Measurements from ENCODE around the gene PSAP. TPM values are rescaled to one million over a fixed set of nuclear protein-coding genes. Genes with fewer than 3 reads are reported as not detected.
"Not testable (repeated sequence)": the region's sequence is repeated elsewhere in the genome, so short reads cannot be mapped to it uniquely, and the experiment has no call there.

Gene PSAP
- total RNA-seq, 1 donor from 2014 or later = 358 TPM

DNA sequence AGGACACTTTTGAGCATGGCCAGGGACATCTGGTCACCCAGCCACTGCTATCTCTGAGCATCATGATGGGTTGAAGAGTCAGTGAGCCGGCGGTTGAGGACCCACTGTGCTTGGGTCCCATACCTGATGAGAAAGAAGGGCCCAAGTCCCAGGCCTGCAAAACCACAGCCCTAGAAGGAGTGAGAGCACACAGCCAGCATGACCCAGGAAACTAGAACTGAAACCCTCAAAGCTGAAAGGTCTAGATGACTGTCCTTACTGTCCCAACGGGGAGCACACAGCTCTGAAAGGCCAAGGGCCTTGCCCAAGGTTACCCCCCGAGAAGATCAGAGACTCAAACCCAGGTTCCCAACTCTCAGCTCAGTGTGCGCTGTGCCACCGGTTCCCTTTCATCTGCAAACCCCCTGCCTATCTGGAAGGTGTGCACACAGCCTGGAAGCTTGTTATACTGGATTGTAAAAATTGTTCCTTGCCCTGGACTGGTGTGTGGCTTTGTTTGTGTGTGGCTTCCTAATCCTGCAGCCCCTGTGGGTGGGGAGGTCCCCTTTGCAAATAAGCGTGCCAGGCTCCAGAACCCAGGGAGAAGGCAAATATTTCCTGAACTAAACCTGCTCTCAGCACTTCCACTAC is 22.6 kb upstream of the PSAP start:
- Mint-ChIP-seq H3K27ac (peak overlapping the region; percentile 53), H3K36me3 (peaks cover 2% of the 10 kb centered on the region), H3K4me1 (peaks cover 18% of the 10 kb centered on the region), H3K9me3 (peaks cover 8% of the 10 kb centered on the region), H3K4me3 (no peak overlapping the region), H3K27me3 (ENCODE audit: insufficient read depth, low read depth) (peaks cover 9% of the 10 kb centered on the region)
- Histone ChIP-seq H3K36me3 (no peaks in the 10 kb centered on the region), H3K4me2 (no peak overlapping the region), H3K9ac (no peak overlapping the region), H3K9me3 (ENCODE audit: low read depth) (no peaks in the 10 kb centered on the region), H3K79me2 (ENCODE audit: low read depth) (no peaks in the 10 kb centered on the region), H3K27me3 (no peaks in the 10 kb centered on the region), H3K27ac (no peak overlapping the region), H2AFZ (replicated peaks) (no peak overlapping the region), H3K4me1 (peaks cover 5% of the 10 kb centered on the region), H4K20me1 (ENCODE audit: low read depth) (no peaks in the 10 kb centered on the region), H3F3A (ENCODE audit: low read depth) (peaks cover 3% of the 10 kb centered on the region), H3K4me3 (no peak overlapping the region)
- TF ChIP-seq EZH2 (IDR thresholded peaks at IDR 0.05) (no peak), EZH2phosphoT487 (IDR thresholded peaks at IDR 0.05) (no peak)
- TF ChIP-seq, protein P1, sequence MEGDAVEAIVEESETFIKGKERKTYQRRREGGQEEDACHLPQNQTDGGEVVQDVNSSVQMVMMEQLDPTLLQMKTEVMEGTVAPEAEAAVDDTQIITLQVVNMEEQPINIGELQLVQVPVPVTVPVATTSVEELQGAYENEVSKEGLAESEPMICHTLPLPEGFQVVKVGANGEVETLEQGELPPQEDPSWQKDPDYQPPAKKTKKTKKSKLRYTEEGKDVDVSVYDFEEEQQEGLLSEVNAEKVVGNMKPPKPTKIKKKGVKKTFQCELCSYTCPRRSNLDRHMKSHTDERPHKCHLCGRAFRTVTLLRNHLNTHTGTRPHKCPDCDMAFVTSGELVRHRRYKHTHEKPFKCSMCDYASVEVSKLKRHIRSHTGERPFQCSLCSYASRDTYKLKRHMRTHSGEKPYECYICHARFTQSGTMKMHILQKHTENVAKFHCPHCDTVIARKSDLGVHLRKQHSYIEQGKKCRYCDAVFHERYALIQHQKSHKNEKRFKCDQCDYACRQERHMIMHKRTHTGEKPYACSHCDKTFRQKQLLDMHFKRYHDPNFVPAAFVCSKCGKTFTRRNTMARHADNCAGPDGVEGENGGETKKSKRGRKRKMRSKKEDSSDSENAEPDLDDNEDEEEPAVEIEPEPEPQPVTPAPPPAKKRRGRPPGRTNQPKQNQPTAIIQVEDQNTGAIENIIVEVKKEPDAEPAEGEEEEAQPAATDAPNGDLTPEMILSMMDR (IDR thresholded peaks at IDR 0.05) = no peak
- DNase-seq (ENCODE audit: low spot score) = no peak

DNA sequence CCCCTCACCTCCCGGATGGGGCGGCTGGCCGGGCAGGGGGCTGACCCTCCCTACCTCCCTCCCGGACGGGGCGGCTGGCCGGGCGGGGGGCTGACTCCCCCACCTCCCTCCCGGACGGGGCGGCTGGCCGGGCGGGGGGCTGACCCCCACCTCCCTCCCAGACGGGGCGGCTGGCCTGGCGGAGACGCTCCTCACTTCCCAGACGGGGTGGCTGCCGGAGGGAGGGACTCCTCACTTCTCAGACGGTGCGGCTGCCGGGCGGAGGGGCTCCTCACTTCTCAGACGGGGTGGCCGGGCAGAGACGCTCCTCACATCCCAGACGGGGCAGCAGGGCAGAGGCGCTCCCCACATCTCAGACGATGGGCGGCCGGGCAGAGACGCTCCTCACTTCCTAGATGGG is 18.6 kb upstream of the PSAP start:
- H3K9me3 Mint-ChIP-seq = not testable (repeated sequence)
- H3K4me1 Mint-ChIP-seq = peaks cover 16% of the 10 kb centered on the region

DNA sequence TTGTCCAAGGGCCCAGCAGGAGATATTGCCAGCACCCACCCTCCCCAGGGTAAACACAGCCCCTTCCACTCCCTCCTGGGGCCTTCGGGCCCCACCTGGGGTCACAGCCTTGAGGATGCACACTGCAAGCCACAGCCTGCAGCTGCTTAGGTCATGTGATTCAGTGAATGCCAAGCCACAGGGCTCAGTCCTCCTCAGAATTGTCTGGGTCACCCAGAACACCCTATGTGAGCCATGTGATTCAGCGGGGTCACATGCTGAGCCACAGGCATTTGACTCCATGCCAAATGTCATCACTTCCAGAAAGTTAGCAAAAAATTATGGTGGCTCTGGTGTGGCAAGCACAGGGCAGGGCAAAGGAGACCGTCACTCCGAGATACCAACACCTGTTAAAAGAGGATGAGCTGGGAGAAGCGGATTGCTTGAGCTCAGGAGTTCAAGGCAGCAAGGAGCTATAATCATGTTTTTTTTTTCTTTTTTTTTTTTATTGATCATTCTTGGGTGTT is 17.2 kb upstream of the PSAP start:
- Mint-ChIP-seq H3K4me3 (no peak overlapping the region), H3K27me3 (ENCODE audit: insufficient read depth, low read depth) (peaks cover 5% of the 10 kb centered on the region), H3K36me3 (no peaks in the 10 kb centered on the region), H3K4me1 (peaks cover 8% of the 10 kb centered on the region), H3K9me3 (peaks cover 3% of the 10 kb centered on the region), H3K27ac (peak overlapping the region; percentile 89)
- TF ChIP-seq EZH2phosphoT487 (IDR thresholded peaks at IDR 0.05) = no peak
- TF ChIP-seq EZH2 (IDR thresholded peaks at IDR 0.05) = no peak
- TF ChIP-seq, protein P1 (IDR thresholded peaks at IDR 0.05) = no peak
- no peak overlapping the region for H3K9ac ChIP-seq
- no peaks in the 10 kb centered on the region for H3K36me3 ChIP-seq
- no peak for DNase-seq (ENCODE audit: low spot score)
- H3K4me2 ChIP-seq = no peak overlapping the region
- no peaks in the 10 kb centered on the region for H3F3A ChIP-seq (ENCODE audit: low read depth)
- no peaks in the 10 kb centered on the region for H3K79me2 ChIP-seq (ENCODE audit: low read depth)
- no peaks in the 10 kb centered on the region for H3K9me3 ChIP-seq (ENCODE audit: low read depth)
- peaks cover 6% of the 10 kb centered on the region for H3K4me1 ChIP-seq
- H4K20me1 ChIP-seq (ENCODE audit: low read depth) = no peaks in the 10 kb centered on the region
- no peak overlapping the region for H2AFZ ChIP-seq (replicated peaks)
- no peaks in the 10 kb centered on the region for H3K27me3 ChIP-seq
- H3K27ac ChIP-seq = no peak overlapping the region
- H3K4me3 ChIP-seq = no peak overlapping the region

More for the DNA sequence above, 18.6 kb upstream of the PSAP start:
- not testable (repeated sequence) for H3K27ac ChIP-seq; H3K27ac Mint-ChIP-seq; H3K9me3 ChIP-seq (ENCODE audit: low read depth); H2AFZ ChIP-seq (replicated peaks); H3K4me3 Mint-ChIP-seq; H3K4me3 ChIP-seq; H4K20me1 ChIP-seq (ENCODE audit: low read depth); H3K36me3 ChIP-seq; H3K27me3 ChIP-seq; H3K4me1 ChIP-seq; H3K9ac ChIP-seq; H3K27me3 Mint-ChIP-seq (ENCODE audit: insufficient read depth, low read depth); H3K79me2 ChIP-seq (ENCODE audit: low read depth); H3F3A ChIP-seq (ENCODE audit: low read depth); DNase-seq (ENCODE audit: low spot score); H3K4me2 ChIP-seq; H3K36me3 Mint-ChIP-seq

DNA sequence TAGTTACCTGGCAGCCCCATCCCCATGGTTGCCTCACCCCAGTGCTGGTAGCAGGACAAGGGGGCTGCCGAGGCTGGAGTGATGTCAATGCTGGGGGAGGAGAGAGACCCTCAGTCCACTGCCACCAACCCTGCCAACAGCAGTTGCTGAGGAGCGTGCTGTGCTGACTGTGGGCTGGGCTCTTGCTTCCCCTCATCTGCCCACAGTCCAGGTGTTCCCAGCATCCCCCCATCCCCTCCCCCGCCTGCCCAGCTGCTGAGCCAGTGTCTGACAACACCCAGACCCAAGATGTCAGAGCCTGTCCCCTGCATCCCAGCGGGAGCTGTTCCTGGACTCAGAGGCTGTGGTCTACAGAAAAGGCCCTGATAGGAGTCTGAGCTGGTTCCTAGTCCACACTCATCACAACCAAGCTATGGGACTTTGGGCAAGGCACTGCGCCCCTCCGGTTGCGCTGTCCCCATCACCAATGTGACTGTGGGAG is 14.6 kb upstream of the PSAP start:
- no peak overlapping the region for H2AFZ ChIP-seq (replicated peaks)
- TF ChIP-seq EZH2phosphoT487 (IDR thresholded peaks at IDR 0.05) (no peak), EZH2 (IDR thresholded peaks at IDR 0.05) (no peak)
- TF ChIP-seq, protein P1 (IDR thresholded peaks at IDR 0.05) = no peak
- H3K27ac Mint-ChIP-seq = no peak overlapping the region

More for the DNA sequence above, 14.6 kb upstream of the PSAP start:
- Histone ChIP-seq H3K4me2 (no peak overlapping the region), H3K79me2 (ENCODE audit: low read depth) (no peaks in the 10 kb centered on the region), H3K9me3 (ENCODE audit: low read depth) (no peaks in the 10 kb centered on the region), H3K9ac (no peak overlapping the region), H3F3A (ENCODE audit: low read depth) (peaks cover 9% of the 10 kb centered on the region), H3K27me3 (no peaks in the 10 kb centered on the region), H3K4me3 (no peak overlapping the region), H4K20me1 (ENCODE audit: low read depth) (no peaks in the 10 kb centered on the region), H3K36me3 (no peaks in the 10 kb centered on the region), H3K27ac (no peak overlapping the region), H3K4me1 (peaks cover 11% of the 10 kb centered on the region)
- Mint-ChIP-seq H3K4me1 (peaks cover 11% of the 10 kb centered on the region), H3K9me3 (peaks cover 3% of the 10 kb centered on the region), H3K27me3 (ENCODE audit: insufficient read depth, low read depth) (peaks cover 5% of the 10 kb centered on the region), H3K36me3 (no peaks in the 10 kb centered on the region), H3K4me3 (no peak overlapping the region)
- no peak for DNase-seq (ENCODE audit: low spot score)
